ENCODE data around the gene ROR1. TPM values are rescaled to one million over a fixed set of nuclear protein-coding genes. Genes with fewer than 3 reads are reported as not detected.
"Not testable (repeated sequence)": the region's sequence is repeated elsewhere in the genome, so short reads cannot be mapped to it uniquely, and the experiment has no call there.

Gene ROR1
- polyA plus RNA-seq, 6 donors from 2014 or later: 0.36 to 6.2 (median 1.3) TPM

GRCh38 chr1:63824451-63824850, 50.6 kb downstream of the ROR1 start:
- Mint-ChIP-seq H3K36me3 (no peaks in the 10 kb centered on the region), H3K27me3 (no peaks in the 10 kb centered on the region), H3K27ac (no peak overlapping the region), H3K9me3 (peaks cover 0 to 2% (median 0%) of the 10 kb centered on the region in 7 donors), H3K4me3 (no peak overlapping the region), H3K4me1 (peaks cover 17 to 22% (median 19%) of the 10 kb centered on the region in 3 donors)
- ATAC-seq (ENCODE audit: low read depth in 2 of 2): no peak
- DNase-seq: no peak

- H3K4me3 Mint-ChIP-seq: no peak overlapping the region
- DNase-seq: no peak
- no peak for ATAC-seq (ENCODE audit: low read depth in 2 of 2)
- H3K27me3 Mint-ChIP-seq: no peaks in the 10 kb centered on the region
- H3K36me3 Mint-ChIP-seq: no peaks in the 10 kb centered on the region
- no peak overlapping the region for H3K27ac Mint-ChIP-seq
- H3K4me1 Mint-ChIP-seq: peaks cover 19 to 29% (median 24%) of the 10 kb centered on the region in 3 donors
- H3K9me3 Mint-ChIP-seq: peaks cover 0 to 2% (median 0%) of the 10 kb centered on the region in 7 donors
These were observed 51.3 kb downstream of the ROR1 start for GRCh38 chr1:63825111-63825510.

- not testable (repeated sequence) for H3K27me3 Mint-ChIP-seq; ATAC-seq (ENCODE audit: low read depth in 2 of 2); H3K4me3 Mint-ChIP-seq; H3K36me3 Mint-ChIP-seq; DNase-seq; H3K9me3 Mint-ChIP-seq
- Mint-ChIP-seq H3K27ac (peak overlapping the region in 1 of 6 donors; percentile 27), H3K4me1 (peaks cover 23 to 40% (median 34%) of the 10 kb centered on the region in 3 donors)
These were observed 52.5 kb downstream of the ROR1 start for GRCh38 chr1:63826246-63826861.

GRCh38 chr1:63827411-63828321, 53.8 kb downstream of the ROR1 start:
- no peak for DNase-seq
- ATAC-seq (ENCODE audit: low read depth in 2 of 2): no peak
- no peaks in the 10 kb centered on the region for H3K36me3 Mint-ChIP-seq
- no peaks in the 10 kb centered on the region for H3K27me3 Mint-ChIP-seq
- peak overlapping the region in 4 of 6 donors; percentile 47 to 83 (median 77) for H3K27ac Mint-ChIP-seq
- peaks cover 0 to 2% (median 0%) of the 10 kb centered on the region in 7 donors for H3K9me3 Mint-ChIP-seq
- peak overlapping the region in 4 of 8 donors; percentile 14 to 48 (median 36) for H3K4me3 Mint-ChIP-seq
- peaks cover 31 to 50% (median 44%) of the 10 kb centered on the region in 3 donors for H3K4me1 Mint-ChIP-seq

- Mint-ChIP-seq H3K9me3 (peaks cover 0 to 2% (median 0%) of the 10 kb centered on the region in 7 donors), H3K27me3 (no peaks in the 10 kb centered on the region), H3K4me1 (peaks cover 31 to 52% (median 50%) of the 10 kb centered on the region in 3 donors), H3K27ac (peak overlapping the region in 5 of 6 donors; percentile 14 to 36 (median 26)), H3K36me3 (no peaks in the 10 kb centered on the region), H3K4me3 (peak overlapping the region in 6 of 8 donors; percentile 18 to 67 (median 28))
- ATAC-seq (ENCODE audit: low read depth in 2 of 2) (peak; percentile 92), DNase-seq (peak; percentile 60)
These were observed 54.7 kb downstream of the ROR1 start for GRCh38 chr1:63828322-63829044.

GRCh38 chr1:63829349-63830327, 55.8 kb downstream of the ROR1 start:
- DNase-seq: no peak
- Mint-ChIP-seq H3K9me3 (peaks cover 0 to 2% (median 0%) of the 10 kb centered on the region in 7 donors), H3K4me1 (peaks cover 31 to 61% (median 50%) of the 10 kb centered on the region in 3 donors), H3K36me3 (no peaks in the 10 kb centered on the region), H3K27ac (peak overlapping the region in 4 of 6 donors; percentile 2 to 87 (median 46)), H3K27me3 (no peaks in the 10 kb centered on the region), H3K4me3 (peak overlapping the region in 3 of 8 donors; percentile 4 to 40 (median 35))
- no peak for ATAC-seq (ENCODE audit: low read depth in 2 of 2)

- DNase-seq (no peak), ATAC-seq (ENCODE audit: low read depth in 2 of 2) (no peak)
- Mint-ChIP-seq H3K4me1 (peaks cover 31 to 79% (median 52%) of the 10 kb centered on the region in 3 donors), H3K27ac (peak overlapping the region in 1 of 6 donors; percentile 21), H3K27me3 (no peaks in the 10 kb centered on the region), H3K9me3 (peaks cover 0 to 2% (median 0%) of the 10 kb centered on the region in 7 donors), H3K36me3 (no peaks in the 10 kb centered on the region), H3K4me3 (peak overlapping the region in 1 of 8 donors; percentile 27)
These were observed 57.6 kb downstream of the ROR1 start for GRCh38 chr1:63831409-63831808.

GRCh38 chr1:63833363-63834119, 59.7 kb downstream of the ROR1 start:
- Mint-ChIP-seq H3K27me3 (no peaks in the 10 kb centered on the region), H3K4me3 (no peak overlapping the region), H3K9me3 (peaks cover 0 to 2% (median 0%) of the 10 kb centered on the region in 7 donors), H3K36me3 (no peaks in the 10 kb centered on the region), H3K4me1 (peaks cover 27 to 80% (median 44%) of the 10 kb centered on the region in 3 donors), H3K27ac (peak overlapping the region in 2 of 6 donors; percentile 14 to 70)
- DNase-seq (no peak), ATAC-seq (ENCODE audit: low read depth in 2 of 2) (no peak)

- ATAC-seq (ENCODE audit: low read depth in 2 of 2) (no peak), DNase-seq (no peak)
- no peaks in the 10 kb centered on the region for H3K9me3 Mint-ChIP-seq
- peaks cover 16 to 66% (median 29%) of the 10 kb centered on the region in 3 donors for H3K4me1 Mint-ChIP-seq
- no peak overlapping the region for H3K4me3 Mint-ChIP-seq
- H3K36me3 Mint-ChIP-seq: no peaks in the 10 kb centered on the region
- H3K27me3 Mint-ChIP-seq: no peaks in the 10 kb centered on the region
- peak overlapping the region in 1 of 6 donors; percentile 56 for H3K27ac Mint-ChIP-seq
These were observed 61.3 kb downstream of the ROR1 start for GRCh38 chr1:63835128-63835527.

GRCh38 chr1:63836374-63836773, 62.6 kb downstream of the ROR1 start:
- Mint-ChIP-seq H3K36me3 (no peaks in the 10 kb centered on the region), H3K4me1 (peaks cover 12 to 56% (median 17%) of the 10 kb centered on the region in 3 donors), H3K9me3 (no peaks in the 10 kb centered on the region), H3K27ac (peak overlapping the region in 2 of 6 donors; percentile 11 to 41), H3K27me3 (no peaks in the 10 kb centered on the region), H3K4me3 (peak overlapping the region in 1 of 8 donors; percentile 51)
- no peak for DNase-seq
- no peak for ATAC-seq (ENCODE audit: low read depth in 2 of 2)

GRCh38 chr1:63836830-63837229, 63.0 kb downstream of the ROR1 start:
- peaks cover 0 to 2% (median 0%) of the 10 kb centered on the region in 3 donors for H3K27me3 Mint-ChIP-seq
- ATAC-seq (ENCODE audit: low read depth in 2 of 2) (peak; percentile 35 to 65), DNase-seq (no peak)
- peak overlapping the region in 2 of 8 donors; percentile 1 to 51 for H3K4me3 Mint-ChIP-seq
- H3K36me3 Mint-ChIP-seq: no peaks in the 10 kb centered on the region
- no peaks in the 10 kb centered on the region for H3K9me3 Mint-ChIP-seq
- peak overlapping the region in 3 of 6 donors; percentile 16 to 58 (median 41) for H3K27ac Mint-ChIP-seq
- H3K4me1 Mint-ChIP-seq: peaks cover 9 to 51% (median 12%) of the 10 kb centered on the region in 3 donors
